Measurements from ENCODE around the gene TTC14. TPM values are rescaled to one million over a fixed set of nuclear protein-coding genes. Genes with fewer than 3 reads are reported as not detected.

The TTC14 gene
- total RNA-seq, 2 donors from 2014 or later: 35.3 to 44.5 TPM

Other genes with a start within 250 kb of the TTC14 start
- gene CCDC39, start 77.3 kb downstream of the TTC14 start, total RNA-seq: not detected